Measurements from ENCODE around the gene SMAP2. TPM values are rescaled to one million over a fixed set of nuclear protein-coding genes. Genes with fewer than 3 reads are reported as not detected.
"Not testable (repeated sequence)": the region's sequence is repeated elsewhere in the genome, so short reads cannot be mapped to it uniquely, and the experiment has no call there.

Gene SMAP2
- total RNA-seq (100 to 1,000 TPM; 144 to 146 TPM), polyA plus RNA-seq (340 TPM)

- Mint-ChIP-seq H3K27ac (peak within 1 kb of the TSS; percentile 95 to 100 (median 98)), H3K9me3 (peaks cover 0 to 5% (median 2%) of the 10 kb centered on the region in 5 donors), H3K4me3 (peak within 1 kb of the TSS; percentile 96 to 100 (median 99)), H3K4me1 (peaks cover 47 to 60% (median 55%) of the 10 kb centered on the region in 3 donors), H3K27me3 (peaks cover 0 to 9% of the 10 kb centered on the region in 2 donors), H3K36me3 (peaks cover 7 to 38% (median 10%) of the 10 kb centered on the region in 3 donors)
- Histone ChIP-seq H3K9me3 (ENCODE audit: low read length) (no peaks in the 10 kb centered on the region), H3K4me3 (ENCODE audit: low read length) (peak within 1 kb of the TSS; percentile 91), H3K4me1 (ENCODE audit: insufficient read depth, low read length) (peaks cover 43% of the 10 kb centered on the region), H3K27ac (ENCODE audit: low read depth, low read length) (peak within 1 kb of the TSS; percentile 97), H3K27me3 (ENCODE audit: insufficient read depth, low read length, poor library complexity, severe bottlenecking) (no peaks in the 10 kb centered on the region), H3K36me3 (ENCODE audit: insufficient read depth, low read length) (peaks cover 4% of the 10 kb centered on the region)
- CTCF ChIA-PET, result interaction anchor here (0.9 to 3.6 kb wide), 10 partner anchors 9 to 230 kb away, joined by 3 to 46 read pairs (median 6); no protein-coding TSS in a partner anchor
- POLR2A ChIA-PET, result interaction anchor here (0.7 to 3.0 kb wide), 8 partner anchors 12 to 333 kb away, joined by 3 to 86 read pairs (median 4); partner anchors contain the start of gene CAP1
- DNase-seq, result peak; percentile 93 to 97 (median 96)
Observed at GRCh38 chr1:40373323-40374283, at the start of gene SMAP2. SMAP2 (plus strand) TSS chr1:40373727; CDS start chr1:40374121, 394 bp downstream.

GRCh38 chr1:40331403-40331802 is 42.1 kb upstream of the SMAP2 start:
- H3K4me3 ChIP-seq (ENCODE audit: low read length); H3K27me3 Mint-ChIP-seq; H3K27me3 ChIP-seq (ENCODE audit: insufficient read depth, low read length, poor library complexity, severe bottlenecking); H3K4me3 Mint-ChIP-seq; H3K9me3 Mint-ChIP-seq; H3K36me3 ChIP-seq (ENCODE audit: insufficient read depth, low read length); DNase-seq; H3K9me3 ChIP-seq (ENCODE audit: low read length); POLR2A ChIA-PET; H3K27ac ChIP-seq (ENCODE audit: low read depth, low read length); H3K27ac Mint-ChIP-seq; H3K4me1 ChIP-seq (ENCODE audit: insufficient read depth, low read length); H3K4me1 Mint-ChIP-seq: not testable (repeated sequence)
- H3K36me3 Mint-ChIP-seq, result peaks cover 0 to 18% (median 0%) of the 10 kb centered on the region in 3 donors
- CTCF ChIA-PET, result interaction anchor here (2.0 kb wide), 1 partner anchor 16 kb away, joined by 6 read pairs; no protein-coding TSS in a partner anchor

GRCh38 chr1:40332695-40333094 is 40.8 kb upstream of the SMAP2 start:
- Mint-ChIP-seq H3K9me3 (peaks cover 0 to 5% (median 0%) of the 10 kb centered on the region in 5 donors), H3K4me3 (no peak overlapping the region), H3K36me3 (peaks cover 0 to 15% (median 0%) of the 10 kb centered on the region in 3 donors), H3K27me3 (peaks cover 0 to 3% of the 10 kb centered on the region in 2 donors), H3K4me1 (no peaks in the 10 kb centered on the region), H3K27ac (no peak overlapping the region)
- DNase-seq, result no peak
- Histone ChIP-seq H3K27ac (ENCODE audit: low read depth, low read length) (no peak overlapping the region), H3K4me3 (ENCODE audit: low read length) (no peak overlapping the region), H3K36me3 (ENCODE audit: insufficient read depth, low read length) (no peaks in the 10 kb centered on the region), H3K27me3 (ENCODE audit: insufficient read depth, low read length, poor library complexity, severe bottlenecking) (peaks cover 2% of the 10 kb centered on the region), H3K4me1 (ENCODE audit: insufficient read depth, low read length) (no peaks in the 10 kb centered on the region), H3K9me3 (ENCODE audit: low read length) (no peaks in the 10 kb centered on the region)
- ChIA-PET POLR2A (no interaction called here), CTCF (interaction anchor here (2.0 kb wide), 1 partner anchor 17 kb away, joined by 6 read pairs; no protein-coding TSS in a partner anchor)

GRCh38 chr1:40337443-40337842 is 36.1 kb upstream of the SMAP2 start:
- ChIA-PET POLR2A (no interaction called here), CTCF (interaction anchor here (0.7 to 9.2 kb wide), 16 partner anchors 15 to 254 kb away, joined by 3 to 122 read pairs (median 18); partner anchors contain the start of genes COL9A2, RLF and SMAP2)
- Mint-ChIP-seq H3K4me1 (peaks cover 20 to 26% (median 23%) of the 10 kb centered on the region in 3 donors), H3K27me3 (peaks cover 0 to 2% of the 10 kb centered on the region in 2 donors), H3K36me3 (peaks cover 0 to 12% (median 0%) of the 10 kb centered on the region in 3 donors), H3K27ac (no peak overlapping the region), H3K4me3 (no peak overlapping the region), H3K9me3 (peaks cover 0 to 2% (median 0%) of the 10 kb centered on the region in 5 donors)
- Histone ChIP-seq H3K27ac (ENCODE audit: low read depth, low read length) (no peak overlapping the region), H3K9me3 (ENCODE audit: low read length) (no peaks in the 10 kb centered on the region), H3K4me3 (ENCODE audit: low read length) (no peak overlapping the region), H3K36me3 (ENCODE audit: insufficient read depth, low read length) (no peaks in the 10 kb centered on the region), H3K4me1 (ENCODE audit: insufficient read depth, low read length) (peaks cover 23% of the 10 kb centered on the region), H3K27me3 (ENCODE audit: insufficient read depth, low read length, poor library complexity, severe bottlenecking) (no peaks in the 10 kb centered on the region)
- DNase-seq, result no peak

- peak overlapping the region in 7 of 8 donors; percentile 3 to 67 (median 26) for H3K27ac Mint-ChIP-seq
- CTCF ChIA-PET, result interaction anchor here (0.6 to 9.2 kb wide), 49 partner anchors 13 to 281 kb away, joined by 3 to 122 read pairs (median 5); partner anchors contain the start of genes COL9A2, RLF and SMAP2
Observed at GRCh38 chr1:40338745-40339419, 34.6 kb upstream of the SMAP2 start.

GRCh38 chr1:40339420-40340323 is 33.9 kb upstream of the SMAP2 start:
- no peak overlapping the region for H3K4me3 ChIP-seq (ENCODE audit: low read length)
- H3K4me1 ChIP-seq (ENCODE audit: insufficient read depth, low read length), result peaks cover 32% of the 10 kb centered on the region
- no peak for DNase-seq
- H3K27ac ChIP-seq (ENCODE audit: low read depth, low read length), result no peak overlapping the region
- H3K27me3 ChIP-seq (ENCODE audit: insufficient read depth, low read length, poor library complexity, severe bottlenecking), result no peaks in the 10 kb centered on the region
- H3K9me3 ChIP-seq (ENCODE audit: low read length), result no peaks in the 10 kb centered on the region
- H3K4me1 Mint-ChIP-seq, result peaks cover 27 to 38% (median 33%) of the 10 kb centered on the region in 3 donors
- no peak overlapping the region for H3K4me3 Mint-ChIP-seq
- H3K36me3 ChIP-seq (ENCODE audit: insufficient read depth, low read length), result no peaks in the 10 kb centered on the region
- H3K9me3 Mint-ChIP-seq, result no peaks in the 10 kb centered on the region
- CTCF ChIA-PET, result interaction anchor here (0.6 to 9.2 kb wide), 45 partner anchors 13 to 282 kb away, joined by 3 to 122 read pairs (median 5); partner anchors contain the start of genes COL9A2, RLF and SMAP2
- H3K36me3 Mint-ChIP-seq, result no peaks in the 10 kb centered on the region
- POLR2A ChIA-PET, result interaction anchor here (1.3 to 1.5 kb wide), 2 partner anchors 186 to 187 kb away, joined by 3 to 5 read pairs; no protein-coding TSS in a partner anchor
- H3K27ac Mint-ChIP-seq, result peak overlapping the region in 3 of 8 donors; percentile 10 to 59 (median 51)
- H3K27me3 Mint-ChIP-seq, result peaks cover 0 to 2% of the 10 kb centered on the region in 2 donors

More at GRCh38 chr1:40338745-40339419, 34.6 kb upstream of the SMAP2 start:
- Mint-ChIP-seq H3K36me3 (no peaks in the 10 kb centered on the region), H3K27me3 (peaks cover 0 to 2% of the 10 kb centered on the region in 2 donors), H3K9me3 (no peaks in the 10 kb centered on the region), H3K4me3 (peak overlapping the region in 5 of 7 donors; percentile 24 to 59 (median 48)), H3K4me1 (peaks cover 25 to 31% (median 29%) of the 10 kb centered on the region in 3 donors)
- no peaks in the 10 kb centered on the region for H3K27me3 ChIP-seq (ENCODE audit: insufficient read depth, low read length, poor library complexity, severe bottlenecking)
- no peaks in the 10 kb centered on the region for H3K36me3 ChIP-seq (ENCODE audit: insufficient read depth, low read length)
- H3K9me3 ChIP-seq (ENCODE audit: low read length), result no peaks in the 10 kb centered on the region
- peaks cover 26% of the 10 kb centered on the region for H3K4me1 ChIP-seq (ENCODE audit: insufficient read depth, low read length)
- POLR2A ChIA-PET, result interaction anchor here (0.5 to 1.5 kb wide), 3 partner anchors 72 to 187 kb away, joined by 3 to 5 read pairs (median 5); no protein-coding TSS in a partner anchor
- peak; percentile 80 to 91 (median 81) for DNase-seq
- H3K27ac ChIP-seq (ENCODE audit: low read depth, low read length), result no peak overlapping the region
- H3K4me3 ChIP-seq (ENCODE audit: low read length), result peak overlapping the region; percentile 45

All from CD8-positive, alpha-beta memory T cell (primary cell).